TTC549 (cell line): Measurements from ENCODE around the gene JAZF1.

Experiments
- FAIRE-seq: peaks from 2 replicates; lab custom pipeline; 2012; peaks lifted over from hg19 to GRCh38; lab: Jason Lieb, UNC

Gene JAZF1

GRCh38 chr7:28104041-28104541, 76.5 kb downstream of the JAZF1 start:
- FAIRE-seq: no peak

DNA sequence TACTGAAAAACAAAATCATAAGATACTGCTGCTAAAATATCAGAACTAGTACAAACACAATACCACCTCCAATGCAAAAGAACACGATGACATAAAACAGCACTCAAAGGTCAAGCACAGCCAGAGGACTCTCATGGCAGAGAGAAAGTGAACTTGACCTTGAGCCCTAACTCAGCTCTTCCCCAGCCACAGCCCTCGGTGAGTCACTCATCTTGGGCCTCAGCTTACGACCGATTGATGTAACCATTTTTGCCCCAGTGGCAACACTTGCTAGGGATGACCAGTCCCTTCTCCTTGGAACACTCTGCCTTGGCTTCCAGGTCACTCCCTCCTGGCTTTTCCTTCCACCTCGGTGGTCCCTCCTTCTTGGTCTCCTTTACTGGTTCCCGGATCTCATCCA, 77.8 kb downstream of the JAZF1 start:
- no peak for FAIRE-seq

- peak; percentile 79 for FAIRE-seq
These were observed 83.9 kb downstream of the JAZF1 start for GRCh38 chr7:28096713-28097112.

- FAIRE-seq: no peak
These were observed 85.4 kb downstream of the JAZF1 start for GRCh38 chr7:28095231-28095630.

GRCh38 chr7:28093623-28094232, 86.9 kb downstream of the JAZF1 start:
- no peak for FAIRE-seq

DNA sequence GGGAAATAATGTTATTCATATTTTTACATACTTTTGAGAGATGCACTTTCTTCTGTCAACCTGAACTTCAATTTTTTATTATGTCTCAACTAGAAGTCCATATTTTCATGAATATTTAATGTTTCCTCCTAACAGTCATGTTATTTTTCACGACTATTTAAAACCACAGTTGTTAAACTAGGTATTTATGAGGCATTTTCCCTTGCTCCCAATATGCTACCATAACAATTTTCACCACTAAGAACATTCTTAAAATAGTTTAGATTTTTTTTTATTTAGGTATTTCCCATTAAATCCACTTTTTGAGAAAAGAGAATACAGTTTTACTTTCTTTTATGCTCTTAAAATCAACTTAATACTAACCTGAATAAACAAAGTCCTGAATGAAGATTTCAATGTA, 89.4 kb downstream of the JAZF1 start:
- no peak for FAIRE-seq

GRCh38 chr7:28088901-28089714, 91.5 kb downstream of the JAZF1 start:
- FAIRE-seq: no peak

DNA sequence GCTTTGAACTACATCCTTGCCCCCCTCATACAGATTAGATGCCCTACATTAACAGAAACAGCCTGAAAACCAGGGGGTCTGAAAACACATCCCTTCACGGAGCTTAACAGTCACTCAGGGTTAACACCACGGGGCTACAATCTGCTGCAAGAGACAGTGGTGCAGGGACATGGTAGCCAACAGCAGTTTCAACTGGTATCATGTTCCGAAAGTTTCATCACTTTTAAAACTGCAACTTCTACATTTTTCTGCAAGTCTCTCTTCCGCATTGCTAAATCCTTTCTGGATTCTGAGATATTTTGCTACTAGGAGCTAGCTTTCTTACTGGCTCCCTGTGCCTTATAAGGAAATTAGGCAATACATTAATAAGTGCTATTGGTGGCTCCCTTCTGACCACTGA, 92.6 kb downstream of the JAZF1 start:
- FAIRE-seq: no peak

DNA sequence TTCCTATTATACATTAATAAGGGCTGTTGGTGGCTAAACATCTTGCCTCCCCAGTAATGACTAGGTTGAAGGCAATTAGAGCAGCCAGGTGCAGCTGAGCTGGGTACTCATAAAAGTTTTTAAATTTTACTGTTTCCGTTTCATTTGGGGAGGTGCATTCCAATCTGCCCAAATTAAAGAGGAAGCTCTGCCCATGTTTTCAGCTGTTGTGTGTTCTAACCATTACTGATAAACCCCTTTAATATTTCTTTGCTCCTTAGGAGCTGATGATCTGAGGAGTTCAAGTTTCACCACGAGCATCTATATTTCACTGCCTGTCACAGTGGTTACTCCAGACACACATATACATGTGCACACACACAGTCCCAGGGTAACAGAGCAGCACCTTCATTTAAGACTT, 94.4 kb downstream of the JAZF1 start:
- FAIRE-seq: no peak

GRCh38 chr7:28083998-28084985, 96.3 kb downstream of the JAZF1 start:
- no peak for FAIRE-seq

- no peak for FAIRE-seq
These were observed 97.2 kb downstream of the JAZF1 start for GRCh38 chr7:28083164-28083997.

- FAIRE-seq: no peak
These were observed 98.5 kb downstream of the JAZF1 start for GRCh38 chr7:28082071-28082470.

DNA sequence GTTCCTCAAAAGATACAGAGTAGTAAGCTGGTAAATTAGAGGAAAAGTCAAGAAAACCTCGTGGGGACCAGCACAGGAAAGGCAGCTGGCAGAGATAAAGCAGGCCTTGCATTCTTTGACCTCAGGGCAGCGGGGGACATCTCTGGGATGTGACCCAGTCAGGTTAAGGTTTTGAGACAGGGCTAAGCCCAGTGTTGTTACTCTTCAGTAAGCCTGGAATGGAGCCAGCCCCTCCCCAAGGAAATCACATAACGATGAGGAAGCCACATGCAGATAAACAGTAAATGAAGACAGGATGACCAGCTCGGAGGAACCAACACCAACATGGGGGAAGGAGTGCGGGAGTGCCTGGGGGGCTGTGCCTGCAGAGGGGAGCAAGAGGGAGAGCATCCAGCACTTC, 99.6 kb downstream of the JAZF1 start:
- no peak for FAIRE-seq

- FAIRE-seq: no peak
These were observed 102.3 kb downstream of the JAZF1 start for GRCh38 chr7:28078036-28078901.

DNA sequence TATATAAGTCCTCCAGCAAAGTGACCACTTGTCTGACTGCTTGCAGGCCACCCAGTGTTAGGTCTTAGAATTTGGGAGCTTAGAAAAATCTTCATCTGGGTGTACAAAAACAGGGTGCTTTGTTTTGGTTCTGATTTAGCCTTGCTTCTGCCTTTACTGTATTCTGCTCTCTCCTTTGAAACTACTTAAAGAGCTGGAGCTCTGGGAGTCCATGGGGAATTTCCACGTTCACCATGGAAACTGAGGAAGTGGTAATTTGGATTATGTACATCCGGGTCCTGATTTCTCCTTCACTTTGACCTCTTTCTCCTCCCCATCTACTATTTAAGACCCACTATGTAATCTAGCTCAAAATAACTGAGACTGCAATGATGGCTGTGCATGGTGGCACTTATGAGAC, 103.0 kb downstream of the JAZF1 start:
- FAIRE-seq: no peak

GRCh38 chr7:28076423-28077200, 104.0 kb downstream of the JAZF1 start:
- FAIRE-seq: no peak

GRCh38 chr7:28075674-28076358, 104.8 kb downstream of the JAZF1 start:
- FAIRE-seq: no peak

DNA sequence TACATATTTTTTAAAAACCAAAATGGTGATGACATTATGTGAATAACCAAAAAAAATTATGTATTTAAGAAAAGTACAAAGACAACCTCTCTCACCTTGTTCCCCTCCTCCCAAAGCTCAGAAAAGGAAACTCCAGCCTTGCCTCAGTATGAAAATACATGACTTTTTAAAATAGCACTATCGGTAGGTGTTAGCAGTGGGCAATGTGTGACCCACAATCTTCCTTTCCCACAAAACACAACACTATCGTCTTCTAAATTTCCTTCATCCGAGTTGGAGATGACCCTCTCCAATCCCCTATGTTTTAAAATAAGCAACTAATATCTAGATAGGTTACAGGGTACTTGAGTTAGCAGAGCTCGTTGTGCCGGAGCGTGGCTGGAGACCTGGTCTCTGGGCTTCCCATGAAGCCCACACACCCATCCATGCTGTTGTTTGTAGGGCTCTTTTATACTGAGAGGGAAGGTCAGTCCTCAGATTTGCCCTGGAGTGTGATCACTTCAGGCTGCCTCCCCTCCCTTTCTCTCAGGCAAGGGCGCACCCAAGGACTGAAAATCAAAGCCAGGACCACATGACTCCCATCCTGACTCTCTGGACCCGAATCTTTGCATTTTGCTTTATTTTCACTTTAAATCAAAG, 107.6 kb downstream of the JAZF1 start:
- FAIRE-seq: no peak

- FAIRE-seq: no peak
These were observed 109.0 kb downstream of the JAZF1 start for GRCh38 chr7:28071570-28071969.
